Cardiac fibroblast (primary cell): ENCODE measurements around the gene DNAJC27.

Source experiments
- DNase-seq, 2 donors: peaks; one replicate each; pipeline versions ENCODE4 v3.0.0 to v3.0.0-alpha.2; 2010; ENCODE audit warnings: low read depth in 2 of 2
- H3K4me3 ChIP-seq, 2 donors: replicated peaks in 1 of 2; 1 replicate in 1 of 2; 2 replicates in 1 of 2; pipeline ENCODE4 v1.5.1; 2011; ENCODE audit warnings: low read depth in 2 of 2, low read length in 2 of 2, mild to moderate bottlenecking in 2 of 2, moderate library complexity in 1 of 2
- TF ChIP-seq, protein P1 (sequence below): IDR thresholded peaks from one replicate; pipeline ENCODE4 v1.5.1; 2011; ENCODE audit warnings: low read depth, mild to moderate bottlenecking, low read length, inconsistent platforms

Gene DNAJC27

DNA sequence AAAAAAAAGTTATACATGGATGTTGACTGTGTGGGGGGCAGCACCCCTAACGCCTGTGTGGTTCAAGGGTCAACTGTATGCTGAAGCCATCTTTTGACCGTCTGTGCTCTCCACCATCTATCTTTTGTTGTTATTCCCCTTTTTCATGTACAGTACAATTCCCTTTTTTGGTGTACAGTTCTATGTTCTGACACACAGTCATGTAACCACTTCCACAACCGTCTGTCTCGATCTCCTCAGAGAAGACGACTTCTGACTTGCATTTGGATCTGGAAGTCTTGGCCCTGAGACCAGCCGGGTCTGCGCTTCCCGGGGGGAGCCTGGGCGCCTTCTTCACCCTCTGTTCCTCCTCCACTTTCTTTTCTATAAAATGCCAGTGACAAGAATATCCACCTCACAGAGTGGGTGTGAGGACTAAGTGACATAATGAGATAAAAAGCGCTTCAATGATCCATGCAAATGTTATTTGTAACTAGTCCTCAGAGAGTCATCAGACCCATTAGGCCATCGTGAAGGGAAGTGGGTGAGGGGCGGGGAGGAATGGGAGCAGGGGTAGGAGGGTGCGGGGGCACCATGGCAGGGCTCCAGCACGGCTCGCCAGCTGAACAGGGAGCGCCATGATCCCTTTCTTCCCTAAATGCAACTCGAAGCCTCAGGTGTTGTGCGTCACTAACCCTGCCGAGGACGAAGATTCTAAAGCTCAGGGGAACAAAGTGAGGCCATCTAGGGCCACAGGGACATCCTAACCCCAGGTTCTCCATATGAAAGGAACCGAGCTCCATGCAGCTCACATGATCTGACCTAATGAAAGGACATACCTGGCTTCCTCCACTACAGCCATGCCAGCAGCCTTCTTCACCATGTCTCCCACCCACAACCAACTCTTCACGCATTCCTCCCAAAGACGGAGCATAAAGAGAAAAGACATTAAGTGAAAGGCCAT, 68.3 kb downstream of the DNAJC27 start:
- H3K4me3 ChIP-seq: no peak overlapping the region
- DNase-seq: no peak
- TF ChIP-seq, protein P1, sequence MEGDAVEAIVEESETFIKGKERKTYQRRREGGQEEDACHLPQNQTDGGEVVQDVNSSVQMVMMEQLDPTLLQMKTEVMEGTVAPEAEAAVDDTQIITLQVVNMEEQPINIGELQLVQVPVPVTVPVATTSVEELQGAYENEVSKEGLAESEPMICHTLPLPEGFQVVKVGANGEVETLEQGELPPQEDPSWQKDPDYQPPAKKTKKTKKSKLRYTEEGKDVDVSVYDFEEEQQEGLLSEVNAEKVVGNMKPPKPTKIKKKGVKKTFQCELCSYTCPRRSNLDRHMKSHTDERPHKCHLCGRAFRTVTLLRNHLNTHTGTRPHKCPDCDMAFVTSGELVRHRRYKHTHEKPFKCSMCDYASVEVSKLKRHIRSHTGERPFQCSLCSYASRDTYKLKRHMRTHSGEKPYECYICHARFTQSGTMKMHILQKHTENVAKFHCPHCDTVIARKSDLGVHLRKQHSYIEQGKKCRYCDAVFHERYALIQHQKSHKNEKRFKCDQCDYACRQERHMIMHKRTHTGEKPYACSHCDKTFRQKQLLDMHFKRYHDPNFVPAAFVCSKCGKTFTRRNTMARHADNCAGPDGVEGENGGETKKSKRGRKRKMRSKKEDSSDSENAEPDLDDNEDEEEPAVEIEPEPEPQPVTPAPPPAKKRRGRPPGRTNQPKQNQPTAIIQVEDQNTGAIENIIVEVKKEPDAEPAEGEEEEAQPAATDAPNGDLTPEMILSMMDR: no peak

DNA sequence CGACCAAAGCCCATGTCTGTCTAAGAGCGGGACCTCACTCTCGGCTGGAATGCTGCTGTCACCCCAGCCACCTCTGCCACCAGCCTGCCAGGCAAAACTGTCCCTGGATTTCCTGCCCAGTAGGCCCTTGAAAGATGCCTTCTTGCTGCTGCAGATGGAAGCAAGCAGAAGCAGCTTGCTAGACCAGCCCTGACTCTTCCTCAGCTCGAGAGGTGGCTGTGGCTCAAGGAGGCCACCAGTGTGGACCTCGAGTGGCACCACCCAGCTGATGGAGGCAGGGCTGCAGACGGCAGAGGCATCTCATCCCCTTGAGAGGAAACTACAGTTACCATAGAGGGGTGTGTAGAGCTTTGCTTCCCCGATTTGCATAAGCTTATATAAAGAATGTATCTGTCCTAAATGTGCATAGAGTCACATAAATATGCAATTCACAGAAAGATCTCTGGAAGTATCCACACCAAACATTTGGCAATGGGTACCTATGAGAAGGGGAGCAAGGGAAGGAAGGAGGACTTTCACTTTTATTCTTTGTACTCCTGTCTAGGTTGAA, 72.3 kb downstream of the DNAJC27 start:
- DNase-seq: no peak
- TF ChIP-seq, protein P1: no peak

DNA sequence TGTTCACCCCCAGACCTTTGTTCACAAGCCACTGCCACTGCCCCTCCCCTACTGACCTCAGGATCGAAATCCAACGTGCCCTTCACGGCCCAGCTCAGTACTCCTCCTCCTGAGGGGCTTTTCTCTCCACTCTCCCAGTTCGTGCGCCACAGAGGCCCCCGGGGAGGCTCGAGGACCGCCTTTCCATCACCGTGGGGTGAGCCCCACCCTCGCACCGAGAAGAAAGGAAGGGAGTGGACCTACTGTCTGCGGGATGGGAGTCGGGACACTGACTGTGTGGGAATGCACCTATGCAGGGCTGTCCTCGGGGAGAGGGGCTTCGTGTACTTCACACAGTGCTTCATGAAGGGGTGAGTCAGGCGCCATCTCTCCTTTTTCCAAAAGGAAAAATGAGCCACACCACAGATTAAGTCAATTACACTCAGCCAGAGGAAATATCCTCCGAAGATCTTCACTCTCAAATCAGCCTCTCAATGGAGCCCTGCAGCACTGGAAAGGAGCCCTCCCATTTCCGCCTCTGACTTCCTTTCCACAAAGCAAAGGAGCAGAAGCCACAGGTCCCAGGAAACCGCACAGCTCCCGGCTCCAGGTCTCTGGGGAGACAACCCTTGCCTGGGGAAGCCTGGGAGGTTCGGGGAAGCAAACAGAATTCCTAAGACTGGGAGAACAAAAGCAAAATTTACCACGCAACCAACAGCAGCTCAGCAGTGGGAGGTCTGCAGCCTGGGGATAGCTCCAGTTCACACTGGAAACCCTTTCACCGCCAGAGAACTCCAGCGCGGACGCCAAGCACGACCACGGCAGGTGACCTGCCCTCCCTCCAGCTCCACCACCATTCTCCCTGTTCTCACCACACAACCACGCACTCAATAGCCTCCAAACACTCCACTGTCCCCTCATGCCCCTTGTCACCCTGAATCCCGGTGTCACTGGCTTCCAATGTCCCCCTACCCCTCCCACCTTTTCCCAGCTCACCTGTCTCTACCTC, 73.3 kb downstream of the DNAJC27 start:
- no peak overlapping the region for H3K4me3 ChIP-seq
- TF ChIP-seq, protein P1: no peak
- no peak for DNase-seq

More for the DNA sequence above, 72.3 kb downstream of the DNAJC27 start:
- no peak overlapping the region for H3K4me3 ChIP-seq

DNA sequence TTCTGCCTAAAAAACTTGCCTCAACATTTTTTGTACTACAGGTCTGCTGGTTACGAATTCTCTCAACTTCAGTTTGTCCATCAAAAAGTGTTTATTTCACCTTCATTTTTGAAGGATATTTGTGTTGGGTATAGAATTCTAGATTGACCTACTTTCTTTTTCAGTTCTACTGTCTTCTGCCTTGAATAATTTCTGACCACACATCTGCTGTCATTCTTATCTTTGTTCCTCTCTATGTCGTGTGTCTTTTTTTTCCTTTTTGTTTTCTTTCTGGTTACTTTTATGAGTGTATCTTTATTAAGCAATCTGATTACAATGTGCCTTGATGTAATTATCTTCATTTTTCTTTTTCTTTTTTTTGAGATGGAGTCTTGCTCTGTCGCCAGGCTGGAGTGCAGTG, 77.0 kb downstream of the DNAJC27 start:
- TF ChIP-seq, protein P1: no peak
- no peak overlapping the region for H3K4me3 ChIP-seq
- DNase-seq: no peak

DNA sequence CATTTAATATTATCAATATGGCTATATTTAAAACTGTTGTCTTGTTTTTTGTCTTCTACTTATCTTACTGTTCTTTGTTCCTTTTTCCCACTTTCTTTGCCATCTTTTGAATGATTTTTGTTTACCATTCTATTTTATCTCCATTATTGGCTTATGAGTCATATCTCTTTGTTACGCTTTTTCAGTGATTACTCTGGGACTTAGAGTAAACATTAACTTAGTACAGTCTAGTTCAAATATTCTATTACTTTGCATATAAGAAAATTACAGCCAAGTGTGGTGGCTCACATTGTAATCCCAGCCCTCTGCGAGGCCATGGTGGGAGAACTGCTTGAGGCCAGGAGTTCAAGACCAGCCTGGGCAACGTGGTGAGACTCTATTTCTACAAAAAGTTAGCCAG, 77.8 kb downstream of the DNAJC27 start:
- peak in 1 of 2 donors; percentile 49 for DNase-seq
- no peak overlapping the region for H3K4me3 ChIP-seq
- TF ChIP-seq, protein P1: no peak
